ENCODE data around the gene GPR78.

The GPR78 gene

DNA sequence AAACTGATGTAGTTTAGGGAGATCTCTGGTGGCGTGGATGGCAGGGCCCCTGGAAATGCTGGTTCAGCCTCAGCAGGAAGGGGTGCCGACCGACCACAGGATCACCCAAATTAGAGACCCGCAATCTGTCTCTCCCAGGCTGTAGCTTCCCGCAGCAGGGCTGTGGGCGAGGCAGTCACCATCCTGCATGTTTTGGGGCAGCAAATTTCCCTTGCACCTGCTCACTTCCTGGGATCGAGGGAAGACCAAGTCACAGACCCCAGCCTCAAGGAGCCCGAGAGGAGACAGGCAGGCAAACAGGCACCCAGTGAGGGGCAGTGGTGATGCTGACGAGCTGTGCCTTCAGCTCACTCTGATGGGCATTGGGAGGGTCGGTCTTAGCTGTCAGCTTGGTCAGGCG lies 21.2 kb upstream of the GPR78 start:
- H3K27ac ChIP-seq (replicated peaks; ENCODE audit: low read length), result no peak overlapping the region
- no peak overlapping the region for H3K4ac ChIP-seq (ENCODE audit: low read length)
- no peak overlapping the region for H2AFZ ChIP-seq (ENCODE audit: low read length)
- H3K4me2 ChIP-seq (ENCODE audit: insufficient read depth, low read length, poor library complexity, severe bottlenecking), result no peak overlapping the region
- H3K14ac ChIP-seq (ENCODE audit: low read length), result no peak overlapping the region
- no peak overlapping the region for H2AK5ac ChIP-seq (ENCODE audit: low read depth, low read length)
- H2BK5ac ChIP-seq (ENCODE audit: low read length), result no peak overlapping the region
- H4K91ac ChIP-seq (ENCODE audit: low read depth, low read length, poor library complexity), result no peak overlapping the region
- peaks cover 0 to 10% (median 0%) of the 10 kb centered on the region in 3 experiments for H3K27me3 ChIP-seq (ENCODE audit: control insufficient read depth in 3 of 3, insufficient read depth in 3 of 3, low read depth in 1 of 3, low read length in 3 of 3)
- H3K18ac ChIP-seq (ENCODE audit: low read length), result peak overlapping the region; percentile 41
- H2BK15ac ChIP-seq (ENCODE audit: low read length), result no peak overlapping the region
- no peaks in the 10 kb centered on the region for H3K36me3 ChIP-seq (replicated peaks in 1 of 2; ENCODE audit: control insufficient read depth in 2 of 2, insufficient read depth in 2 of 2, low read length in 2 of 2)
- H2BK120ac ChIP-seq (ENCODE audit: low read depth, low read length), result no peak overlapping the region
- no peaks in the 10 kb centered on the region for H3K9me3 ChIP-seq (replicated peaks in 1 of 2; ENCODE audit: control insufficient read depth in 2 of 2, insufficient read depth in 1 of 2, low read depth in 1 of 2, low read length in 2 of 2)
- H2BK12ac ChIP-seq (ENCODE audit: low read length), result no peak overlapping the region
- WGBS, 2 donors (ENCODE audit: extremely low coverage in 2 of 2, insufficient read length in 2 of 2, insufficient replicate concordance in 1 of 2), result no CpG with 5 or more reads among the region's 11 CpGs
- H4K8ac ChIP-seq (ENCODE audit: low read depth, low read length), result no peak overlapping the region
- no peak for DNase-seq (ENCODE audit: low spot score)
- no peak overlapping the region for H3K4me3 ChIP-seq (ENCODE audit: low read length in 2 of 2)
- H3K9ac ChIP-seq (ENCODE audit: low read depth, low read length, poor library complexity), result no peak overlapping the region
- no peaks in the 10 kb centered on the region for H3K79me1 ChIP-seq (ENCODE audit: low read depth, low read length)
- H3K4me1 ChIP-seq (ENCODE audit: control insufficient read depth in 2 of 2, insufficient read depth in 1 of 2, low read depth in 1 of 2, low read length in 2 of 2), result no peaks in the 10 kb centered on the region
- H3K23ac ChIP-seq (ENCODE audit: low read depth, low read length, poor library complexity), result no peak overlapping the region

DNA sequence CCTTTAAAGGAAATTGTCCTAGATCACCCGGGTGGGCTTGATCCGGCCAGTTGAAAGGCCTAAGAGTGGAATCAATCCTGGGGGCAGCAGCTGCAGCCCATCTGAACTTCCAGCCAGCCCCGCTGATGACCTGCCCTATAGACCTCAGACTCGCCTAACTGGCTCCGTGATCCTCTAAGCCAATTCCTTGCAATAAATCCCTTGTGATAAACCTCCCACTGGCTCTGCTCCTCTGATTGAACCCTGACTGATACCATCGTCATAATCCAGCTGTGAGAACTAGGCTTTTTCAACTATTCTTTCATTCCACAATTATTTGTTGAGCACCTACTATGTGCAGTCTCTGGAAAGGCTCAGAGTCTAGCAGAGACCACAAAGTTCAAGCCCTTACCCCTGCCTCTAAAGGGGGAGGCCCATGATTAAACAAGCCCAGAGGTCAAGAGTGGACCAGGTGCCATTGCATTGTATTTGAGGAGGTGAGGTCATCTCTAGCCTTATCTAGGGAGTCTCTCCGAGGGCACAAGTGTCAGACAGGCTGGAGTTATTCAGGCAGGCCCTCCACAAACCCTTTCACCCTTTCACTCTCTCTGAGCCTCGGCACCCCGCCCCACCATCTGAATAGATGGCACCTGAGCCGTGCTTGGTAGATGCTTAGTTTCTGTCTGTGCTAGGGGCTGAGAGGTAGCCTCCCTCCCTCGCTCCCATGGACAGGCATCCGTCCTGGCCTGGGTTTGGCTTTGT lies 20.5 kb upstream of the GPR78 start:
- WGBS, 2 donors (ENCODE audit: extremely low coverage in 2 of 2, insufficient read length in 2 of 2, insufficient replicate concordance in 1 of 2), result no CpG with 5 or more reads among the region's 12 CpGs
- H2AFZ ChIP-seq (ENCODE audit: low read length), result no peak overlapping the region
- peaks cover 0 to 4% (median 0%) of the 10 kb centered on the region in 3 experiments for H3K27me3 ChIP-seq (ENCODE audit: control insufficient read depth in 3 of 3, insufficient read depth in 3 of 3, low read depth in 1 of 3, low read length in 3 of 3)
- no peak overlapping the region for H3K23ac ChIP-seq (ENCODE audit: low read depth, low read length, poor library complexity)
- H3K36me3 ChIP-seq (replicated peaks in 1 of 2; ENCODE audit: control insufficient read depth in 2 of 2, insufficient read depth in 2 of 2, low read length in 2 of 2), result no peaks in the 10 kb centered on the region
- no peaks in the 10 kb centered on the region for H3K4me1 ChIP-seq (ENCODE audit: control insufficient read depth in 2 of 2, insufficient read depth in 1 of 2, low read depth in 1 of 2, low read length in 2 of 2)
- H3K27ac ChIP-seq (replicated peaks; ENCODE audit: low read length), result no peak overlapping the region
- no peak overlapping the region for H3K4me3 ChIP-seq (ENCODE audit: low read length in 2 of 2)
- H3K9me3 ChIP-seq (replicated peaks in 1 of 2; ENCODE audit: control insufficient read depth in 2 of 2, insufficient read depth in 1 of 2, low read depth in 1 of 2, low read length in 2 of 2), result no peaks in the 10 kb centered on the region
- no peak overlapping the region for H2BK5ac ChIP-seq (ENCODE audit: low read length)
- H2BK12ac ChIP-seq (ENCODE audit: low read length), result no peak overlapping the region
- no peak overlapping the region for H3K18ac ChIP-seq (ENCODE audit: low read length)
- H3K4me2 ChIP-seq (ENCODE audit: insufficient read depth, low read length, poor library complexity, severe bottlenecking), result no peak overlapping the region
- no peak overlapping the region for H2BK120ac ChIP-seq (ENCODE audit: low read depth, low read length)
- no peak overlapping the region for H4K8ac ChIP-seq (ENCODE audit: low read depth, low read length)
- no peak overlapping the region for H2BK15ac ChIP-seq (ENCODE audit: low read length)
- no peak overlapping the region for H2AK5ac ChIP-seq (ENCODE audit: low read depth, low read length)
- no peak overlapping the region for H4K91ac ChIP-seq (ENCODE audit: low read depth, low read length, poor library complexity)
- H3K9ac ChIP-seq (ENCODE audit: low read depth, low read length, poor library complexity), result no peak overlapping the region
- no peak overlapping the region for H3K14ac ChIP-seq (ENCODE audit: low read length)
- no peaks in the 10 kb centered on the region for H3K79me1 ChIP-seq (ENCODE audit: low read depth, low read length)
- DNase-seq (ENCODE audit: low spot score), result no peak
- no peak overlapping the region for H3K4ac ChIP-seq (ENCODE audit: low read length)

DNA sequence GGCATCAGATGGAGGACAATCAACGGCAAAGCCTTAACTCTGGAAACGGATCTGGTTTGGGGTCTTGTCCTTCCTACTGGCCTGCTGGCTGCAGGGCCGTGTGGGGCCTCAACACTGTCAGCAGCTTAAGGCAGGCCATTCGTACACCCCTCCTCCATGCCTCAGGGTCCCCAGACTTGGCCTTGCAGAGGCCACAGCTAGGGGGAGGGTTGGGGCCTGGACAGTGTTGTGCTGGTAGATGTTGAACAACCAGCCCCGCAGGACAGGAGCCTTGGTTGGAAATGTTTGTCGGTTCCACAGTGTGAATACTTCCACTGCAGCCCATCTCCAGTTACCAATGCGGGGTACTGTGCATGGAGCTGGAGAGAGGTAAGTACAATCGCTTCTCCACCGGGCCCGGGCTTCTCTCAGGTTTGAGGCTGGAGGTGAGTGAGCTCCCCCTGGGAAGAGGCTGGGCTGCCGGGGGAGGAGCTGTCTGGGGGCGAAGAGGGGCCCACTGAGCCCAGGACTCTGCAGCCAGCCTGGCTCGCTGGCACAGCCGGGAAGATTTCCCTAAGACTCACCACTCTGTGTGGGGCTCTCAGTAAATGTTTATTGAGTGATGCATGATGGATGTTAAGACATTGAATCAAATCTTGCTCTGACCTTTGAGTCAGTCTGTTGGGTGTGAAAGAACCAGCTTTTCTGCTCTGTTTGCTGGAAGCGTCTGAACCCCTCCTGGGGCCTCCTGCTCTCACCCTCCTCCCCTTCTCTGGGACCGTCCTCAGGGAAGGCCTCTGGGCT lies 19.7 kb upstream of the GPR78 start:
- Histone ChIP-seq H3K9ac (ENCODE audit: low read depth, low read length, poor library complexity) (no peak overlapping the region), H3K4me3 (ENCODE audit: low read length in 2 of 2) (no peak overlapping the region), H4K91ac (ENCODE audit: low read depth, low read length, poor library complexity) (no peak overlapping the region), H2BK15ac (ENCODE audit: low read length) (no peak overlapping the region), H3K18ac (ENCODE audit: low read length) (no peak overlapping the region), H2BK120ac (ENCODE audit: low read depth, low read length) (peak overlapping the region; percentile 28), H2BK12ac (ENCODE audit: low read length) (no peak overlapping the region), H3K79me1 (ENCODE audit: low read depth, low read length) (no peaks in the 10 kb centered on the region), H3K23ac (ENCODE audit: low read depth, low read length, poor library complexity) (no peak overlapping the region), H3K4ac (ENCODE audit: low read length) (no peak overlapping the region), H3K9me3 (replicated peaks in 1 of 2; ENCODE audit: control insufficient read depth in 2 of 2, insufficient read depth in 1 of 2, low read depth in 1 of 2, low read length in 2 of 2) (no peaks in the 10 kb centered on the region), H3K14ac (ENCODE audit: low read length) (no peak overlapping the region), H2AK5ac (ENCODE audit: low read depth, low read length) (no peak overlapping the region), H3K36me3 (replicated peaks in 1 of 2; ENCODE audit: control insufficient read depth in 2 of 2, insufficient read depth in 2 of 2, low read length in 2 of 2) (no peaks in the 10 kb centered on the region), H4K8ac (ENCODE audit: low read depth, low read length) (no peak overlapping the region), H3K4me1 (ENCODE audit: control insufficient read depth in 2 of 2, insufficient read depth in 1 of 2, low read depth in 1 of 2, low read length in 2 of 2) (no peaks in the 10 kb centered on the region), H3K27ac (replicated peaks; ENCODE audit: low read length) (no peak overlapping the region), H2BK5ac (ENCODE audit: low read length) (no peak overlapping the region), H2AFZ (ENCODE audit: low read length) (no peak overlapping the region), H3K4me2 (ENCODE audit: insufficient read depth, low read length, poor library complexity, severe bottlenecking) (no peak overlapping the region), H3K27me3 (ENCODE audit: control insufficient read depth in 3 of 3, insufficient read depth in 3 of 3, low read depth in 1 of 3, low read length in 3 of 3) (peaks cover 0 to 3% (median 0%) of the 10 kb centered on the region in 3 experiments)
- DNase-seq (ENCODE audit: low spot score), result no peak
- WGBS, 2 donors (ENCODE audit: extremely low coverage in 2 of 2, insufficient read length in 2 of 2, insufficient replicate concordance in 1 of 2), result no CpG with 5 or more reads among the region's 16 CpGs

DNA sequence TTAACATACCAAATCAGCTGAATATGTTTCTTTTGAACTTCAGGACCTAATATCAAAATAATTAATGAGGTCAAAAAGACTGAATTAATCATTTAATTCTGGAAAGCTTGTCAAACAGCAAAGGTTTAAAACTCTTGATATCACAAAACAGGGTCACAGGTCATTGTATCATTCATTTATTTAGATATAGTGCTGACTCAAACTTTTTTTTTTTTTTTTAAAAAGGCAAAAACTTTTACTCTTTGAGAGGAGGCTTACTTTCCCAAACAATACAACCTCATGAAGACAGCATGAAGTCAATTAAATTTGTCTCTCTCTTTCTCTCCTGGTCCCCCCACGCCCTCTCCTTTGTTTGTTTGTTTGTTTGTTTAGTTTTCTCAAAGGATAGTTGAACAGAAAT lies 15.6 kb upstream of the GPR78 start:
- Histone ChIP-seq H3K4me1 (ENCODE audit: control insufficient read depth in 2 of 2, insufficient read depth in 1 of 2, low read depth in 1 of 2, low read length in 2 of 2) (no peaks in the 10 kb centered on the region), H3K9ac (ENCODE audit: low read depth, low read length, poor library complexity) (no peak overlapping the region), H2AFZ (ENCODE audit: low read length) (no peak overlapping the region), H3K4me3 (ENCODE audit: low read length in 2 of 2) (no peak overlapping the region), H3K36me3 (replicated peaks in 1 of 2; ENCODE audit: control insufficient read depth in 2 of 2, insufficient read depth in 2 of 2, low read length in 2 of 2) (no peaks in the 10 kb centered on the region), H2BK120ac (ENCODE audit: low read depth, low read length) (no peak overlapping the region), H3K4me2 (ENCODE audit: insufficient read depth, low read length, poor library complexity, severe bottlenecking) (no peak overlapping the region), H2BK15ac (ENCODE audit: low read length) (no peak overlapping the region), H3K4ac (ENCODE audit: low read length) (no peak overlapping the region), H3K79me1 (ENCODE audit: low read depth, low read length) (no peaks in the 10 kb centered on the region), H3K27ac (replicated peaks; ENCODE audit: low read length) (no peak overlapping the region), H2BK12ac (ENCODE audit: low read length) (no peak overlapping the region), H3K27me3 (ENCODE audit: control insufficient read depth in 3 of 3, insufficient read depth in 3 of 3, low read depth in 1 of 3, low read length in 3 of 3) (peaks cover 0 to 10% (median 0%) of the 10 kb centered on the region in 3 experiments), H3K23ac (ENCODE audit: low read depth, low read length, poor library complexity) (no peak overlapping the region), H2BK5ac (ENCODE audit: low read length) (no peak overlapping the region), H3K9me3 (replicated peaks in 1 of 2; ENCODE audit: control insufficient read depth in 2 of 2, insufficient read depth in 1 of 2, low read depth in 1 of 2, low read length in 2 of 2) (no peaks in the 10 kb centered on the region), H3K18ac (ENCODE audit: low read length) (no peak overlapping the region), H3K14ac (ENCODE audit: low read length) (no peak overlapping the region), H4K8ac (ENCODE audit: low read depth, low read length) (no peak overlapping the region), H4K91ac (ENCODE audit: low read depth, low read length, poor library complexity) (no peak overlapping the region), H2AK5ac (ENCODE audit: low read depth, low read length) (no peak overlapping the region)
- DNase-seq (ENCODE audit: low spot score), result no peak
- no CpG with 5 or more reads among the region's 1 CpG for WGBS, 2 donors (ENCODE audit: extremely low coverage in 2 of 2, insufficient read length in 2 of 2, insufficient replicate concordance in 1 of 2)
